Mammary epithelial cell (primary cell): ENCODE results near the gene PROM1.

ENCODE experiments used
- CTCF ChIP-seq, 2 donors: IDR thresholded peaks in 1 of 2; conservative IDR thresholded peaks in 1 of 2; 2 replicates each; pipeline ENCODE4 v1.5.1; 2011 to 2012; ENCODE audit warnings: inconsistent platforms in 2 of 2, low read length in 2 of 2, mild to moderate bottlenecking in 2 of 2, control low read depth in 1 of 2, low read depth in 1 of 2; ENCODE audit not compliant: insufficient read depth in 1 of 2; ENCODE audit errors: extremely low read depth in 1 of 2
- EZH2 ChIP-seq: IDR thresholded peaks from 2 replicates; pipeline ENCODE4 v1.6.1; 2012; ENCODE audit warnings: low read length, inconsistent platforms, borderline replicate concordance

GRCh38 chr4:16052939-16053338 lies 30.9 kb downstream of the PROM1 start:
- TF ChIP-seq CTCF (conservative IDR thresholded peaks at IDR 0.05 in 1 of 2, IDR thresholded peaks at IDR 0.05 in 1 of 2; ENCODE audit: extremely low read depth in 1 of 2, insufficient read depth in 1 of 2, low read depth in 1 of 2, low read length in 2 of 2) (no peak), EZH2 (no peak)
